ENCODE results near the gene SYTL3.

- TF ChIP-seq POLR2A (IDR thresholded peaks at IDR 0.05; ENCODE audit: low read depth, low read length), result no peak
- TF ChIP-seq POLR2AphosphoS5 (IDR thresholded peaks at IDR 0.05; ENCODE audit: low read depth, low read length), result no peak
These were observed 80.2 kb downstream of the SYTL3 start for GRCh38 chr6:158729906-158730540.

Data from GM12892 (cell line).